ENCODE data around the gene FAM184B.

- TF ChIP-seq EZH2 (IDR thresholded peaks at IDR 0.05; ENCODE audit: insufficient read depth, poor library complexity, severe bottlenecking) (no peak), EZH2phosphoT487 (IDR thresholded peaks at IDR 0.05; ENCODE audit: insufficient read depth, low read depth) (no peak)
These were observed 156.6 kb downstream of the FAM184B start for GRCh38 chr4:17624821-17625220.

All from GM23248 (cell line).